Activated naive CD4-positive, alpha-beta T cell treated with anti-CD3 and anti-CD28 coated beads for 36 hours (primary cell): ENCODE measurements around the gene PRKCB. TPM values are rescaled to one million over a fixed set of nuclear protein-coding genes. Genes with fewer than 3 reads are reported as not detected.
A peak's percentile ranks its signal among the peaks of the same experiment; 100 is the strongest.

Source experiments
- CTCF ChIA-PET: fragments of 350-600 bp; sonication (Branson Sonifier 250); formaldehyde crosslinking; loops from one replicate; lab custom pipeline; 2021; ENCODE audit warnings: antibody characterized with exemption; lab: Charles Lee
- DNase-seq: peaks from one replicate; pipeline ENCODE4 v3.0.0-alpha.2; 2020
- H3K27ac Mint-ChIP-seq: one replicate; pipeline ENCODE4 v1.8.0; 2021; ENCODE audit warnings: mild to moderate bottlenecking, mixed read lengths
- H3K27me3 Mint-ChIP-seq: one replicate; pipeline ENCODE4 v1.8.0; 2021; ENCODE audit warnings: low read depth, mixed read lengths
- H3K36me3 Mint-ChIP-seq: one replicate; pipeline ENCODE4 v1.8.0; 2021; ENCODE audit warnings: low read depth, mixed read lengths
- H3K4me1 Mint-ChIP-seq: one replicate; pipeline ENCODE4 v1.8.0; 2021; ENCODE audit warnings: low read depth, mixed read lengths
- H3K4me3 Mint-ChIP-seq: one replicate; pipeline ENCODE4 v1.8.0; 2021; ENCODE audit warnings: mild to moderate bottlenecking, moderate library complexity, mixed read lengths
- H3K9me3 Mint-ChIP-seq: one replicate; pipeline ENCODE4 v1.8.0; 2021; ENCODE audit warnings: mixed read lengths
- intact Hi-C: fragments of 100-400 bp; cut with micrococcal nuclease; formaldehyde crosslinking; loops from one replicate; pipeline ENCODE4 v1.15.1; 2023
- total RNA-seq, 2 experiments: library from RNA; stranded (reverse); gene quantifications; one replicate each; pipeline ENCODE4 v1.2.3, GENCODE V29; 2021

Gene PRKCB
- total RNA-seq, 2 experiments from 2014 or later: 37.1 to 38.9 TPM

DNA sequence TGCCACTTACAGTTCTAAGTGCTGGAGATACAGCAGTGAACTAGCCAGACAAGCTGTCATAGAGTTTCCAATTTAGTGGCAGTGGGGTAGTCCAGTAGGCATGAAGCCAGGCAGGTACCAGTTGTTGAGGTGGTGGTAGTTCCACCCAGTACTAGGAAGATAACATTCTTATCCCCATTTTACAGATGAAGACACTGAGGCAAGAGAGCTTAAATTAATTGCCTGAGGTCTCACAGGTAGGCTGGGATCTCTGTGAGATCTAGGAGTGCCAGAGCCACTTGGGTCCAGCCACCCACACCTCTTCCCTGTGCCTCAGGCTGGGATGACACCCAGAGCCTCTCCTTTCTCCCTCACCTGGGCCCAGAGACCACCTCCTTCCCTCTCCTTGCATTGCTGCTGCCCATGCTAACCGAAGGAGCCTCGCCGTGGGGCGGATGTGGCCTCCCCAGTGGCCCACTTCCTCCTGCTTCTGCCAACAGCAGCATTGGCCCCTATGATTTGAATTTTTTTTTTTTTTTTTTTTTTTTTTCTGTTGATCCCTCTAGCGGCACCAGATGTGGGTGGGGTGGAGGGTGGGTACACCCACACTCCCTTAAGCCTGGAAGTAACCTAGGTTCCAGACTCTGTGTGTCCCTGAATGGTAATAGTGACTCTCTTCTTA lies 114.0 kb downstream of the PRKCB start:
- peaks cover 87% of the 10 kb centered on the region for H3K4me1 Mint-ChIP-seq
- peak overlapping the region; percentile 65 for H3K27ac Mint-ChIP-seq
- CTCF ChIA-PET: interaction anchor here (0.6 to 1.3 kb wide), 3 partner anchors 10 to 141 kb away, joined by 4 to 6 read pairs (median 4); no protein-coding TSS in a partner anchor
- H3K27me3 Mint-ChIP-seq: no peaks in the 10 kb centered on the region
- intact Hi-C loops: loop anchor here (2.0 to 5.0 kb wide), 6 partner anchors 13 to 1068 kb away; partner anchors contain the start of genes ARHGAP17 and PRKCB
- H3K4me3 Mint-ChIP-seq: peak overlapping the region; percentile 23
- H3K36me3 Mint-ChIP-seq: no peaks in the 10 kb centered on the region
- DNase-seq: peak; percentile 76
- H3K9me3 Mint-ChIP-seq: no peaks in the 10 kb centered on the region

DNA sequence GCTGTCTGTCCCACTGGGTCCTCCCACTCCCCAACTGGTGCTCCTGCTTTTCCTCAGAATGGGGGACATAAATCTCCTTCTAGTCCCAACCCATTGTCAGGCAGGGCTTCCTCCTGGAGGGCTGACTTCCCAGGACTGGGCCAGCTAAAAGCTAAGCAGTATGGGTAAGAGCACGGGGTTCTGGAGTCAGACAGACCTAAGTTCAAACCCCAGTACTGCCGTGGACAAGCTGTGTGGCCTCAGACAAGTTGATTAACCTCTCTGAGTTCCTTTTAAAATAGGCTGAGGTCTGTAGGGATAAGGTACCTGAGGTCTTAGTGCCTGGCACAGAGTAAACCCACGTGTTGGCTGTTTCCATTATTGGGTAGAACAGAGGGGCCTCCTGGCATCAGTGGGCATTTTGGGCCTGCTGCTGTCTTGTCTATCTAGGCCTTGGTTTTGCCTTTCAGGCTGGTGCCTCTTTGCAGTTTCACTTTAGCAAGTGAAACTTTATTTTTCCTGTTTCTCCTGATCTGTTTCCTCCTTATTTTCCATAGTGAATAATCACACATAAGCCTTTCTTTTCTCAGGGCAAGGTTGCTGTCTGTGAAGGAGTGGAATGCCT lies 114.6 kb downstream of the PRKCB start:
- DNase-seq: no peak
- no peaks in the 10 kb centered on the region for H3K9me3 Mint-ChIP-seq
- intact Hi-C loops: loop anchor here (2.0 to 5.0 kb wide), 2 partner anchors 62 to 74 kb away; no protein-coding TSS in a partner anchor
- H3K4me3 Mint-ChIP-seq: no peak overlapping the region
- peaks cover 85% of the 10 kb centered on the region for H3K4me1 Mint-ChIP-seq
- H3K27me3 Mint-ChIP-seq: no peaks in the 10 kb centered on the region
- CTCF ChIA-PET: interaction anchor here (0.6 kb wide), 1 partner anchor 142 kb away, joined by 4 read pairs; no protein-coding TSS in a partner anchor
- H3K27ac Mint-ChIP-seq: peak overlapping the region; percentile 65
- no peaks in the 10 kb centered on the region for H3K36me3 Mint-ChIP-seq

DNA sequence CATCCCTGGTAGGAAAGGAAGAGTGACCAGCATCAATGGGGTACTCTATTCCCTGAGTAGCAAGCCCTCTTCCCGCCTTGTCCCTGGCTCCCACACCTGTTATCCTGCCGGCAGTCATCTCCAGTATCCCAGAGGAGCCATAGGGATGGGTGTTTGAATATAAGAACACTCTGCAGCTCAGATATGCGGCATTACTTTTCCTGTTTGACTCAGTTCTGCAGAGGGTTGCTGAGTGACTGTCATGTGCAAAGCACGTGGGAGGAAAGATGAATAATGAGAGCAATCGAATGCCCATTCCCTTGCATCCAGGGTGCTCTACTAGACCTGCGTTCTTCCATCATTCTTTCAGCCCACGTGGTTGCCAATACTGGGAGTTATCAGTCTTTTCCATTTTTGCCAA lies 115.1 kb downstream of the PRKCB start:
- Mint-ChIP-seq H3K4me1 (peaks cover 83% of the 10 kb centered on the region), H3K4me3 (no peak overlapping the region), H3K27me3 (no peaks in the 10 kb centered on the region), H3K9me3 (no peaks in the 10 kb centered on the region), H3K27ac (peak overlapping the region; percentile 65), H3K36me3 (no peaks in the 10 kb centered on the region)
- peak; percentile 65 for DNase-seq
- CTCF ChIA-PET: no interaction called here
- intact Hi-C loops: loop anchor here (1.0 to 5.0 kb wide), 3 partner anchors 8 to 74 kb away; no protein-coding TSS in a partner anchor

DNA sequence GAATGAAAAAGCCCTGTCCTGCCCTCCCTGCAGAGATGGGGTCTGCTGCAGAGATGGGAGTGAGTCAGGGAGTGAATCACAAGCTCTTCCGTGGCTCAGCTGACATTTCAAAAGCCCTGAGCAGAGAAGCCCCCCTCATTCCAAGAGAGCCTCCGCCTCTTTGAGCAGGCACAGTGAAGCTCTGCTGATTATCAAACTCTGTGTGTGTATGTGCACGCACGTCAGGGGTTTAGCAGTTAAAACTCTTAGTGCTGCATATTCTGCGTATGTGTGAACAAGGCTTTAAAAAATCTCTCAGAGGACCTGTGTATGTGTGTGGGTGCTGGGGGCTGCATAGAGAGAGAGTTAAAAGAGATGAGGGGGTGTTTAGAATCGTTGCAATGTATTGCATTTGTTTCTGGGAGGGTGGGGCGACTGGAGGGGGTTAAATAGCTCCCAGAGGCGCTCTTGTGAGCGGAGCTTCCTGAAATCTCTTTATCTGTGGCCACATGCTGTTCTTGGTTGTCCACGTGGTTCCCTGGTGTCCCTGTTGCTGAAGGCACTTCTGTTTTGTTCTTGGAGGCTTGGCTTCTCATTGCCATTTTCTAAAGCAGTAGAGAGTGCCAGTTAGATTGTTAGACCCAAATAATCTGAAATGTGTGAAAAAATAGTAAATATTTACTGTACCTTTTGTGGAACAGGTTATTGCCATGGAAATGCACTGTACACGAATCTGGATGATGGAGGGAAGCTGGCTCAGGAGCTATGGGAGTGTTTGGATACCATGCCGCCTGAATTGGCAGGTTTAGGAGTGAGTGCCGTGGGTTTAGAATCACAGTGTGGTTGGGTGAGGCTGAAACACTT lies 116.6 kb downstream of the PRKCB start:
- CTCF ChIA-PET: interaction anchor here (0.6 to 2.2 kb wide), 3 partner anchors 58 to 109 kb away, joined by 4 to 11 read pairs (median 6); no protein-coding TSS in a partner anchor
- Mint-ChIP-seq H3K4me3 (peak overlapping the region; percentile 13), H3K27ac (peak overlapping the region; percentile 3), H3K27me3 (no peaks in the 10 kb centered on the region), H3K36me3 (no peaks in the 10 kb centered on the region), H3K4me1 (peaks cover 78% of the 10 kb centered on the region), H3K9me3 (no peaks in the 10 kb centered on the region)
- intact Hi-C loops: loop anchor here (1.0 to 5.0 kb wide), 2 partner anchors 60 to 110 kb away; no protein-coding TSS in a partner anchor
- peak; percentile 60 for DNase-seq

DNA sequence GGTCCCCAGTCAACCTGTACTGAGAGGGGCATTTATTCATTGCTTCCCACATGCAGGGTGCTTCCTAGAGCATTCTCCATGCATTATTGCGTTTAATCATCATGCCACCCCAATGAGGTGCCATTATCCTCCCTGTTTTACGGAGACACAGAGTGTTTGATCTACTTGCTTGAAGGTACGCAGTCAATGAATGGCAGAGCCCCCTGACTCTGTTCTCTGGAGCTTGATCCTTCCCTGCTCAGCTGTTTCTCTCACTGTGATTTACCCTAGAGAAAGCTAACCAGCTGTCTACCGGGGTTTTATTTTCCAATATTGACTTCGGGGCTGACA lies 117.2 kb downstream of the PRKCB start:
- Mint-ChIP-seq H3K9me3 (no peaks in the 10 kb centered on the region), H3K27ac (no peak overlapping the region), H3K27me3 (no peaks in the 10 kb centered on the region), H3K4me1 (peaks cover 77% of the 10 kb centered on the region), H3K4me3 (no peak overlapping the region), H3K36me3 (no peaks in the 10 kb centered on the region)
- CTCF ChIA-PET: interaction anchor here (1.2 to 2.2 kb wide), 2 partner anchors 57 to 110 kb away, joined by 4 to 11 read pairs; no protein-coding TSS in a partner anchor
- DNase-seq: no peak
- intact Hi-C loops: loop anchor here (1.0 to 5.0 kb wide), 2 partner anchors 59 to 111 kb away; no protein-coding TSS in a partner anchor

DNA sequence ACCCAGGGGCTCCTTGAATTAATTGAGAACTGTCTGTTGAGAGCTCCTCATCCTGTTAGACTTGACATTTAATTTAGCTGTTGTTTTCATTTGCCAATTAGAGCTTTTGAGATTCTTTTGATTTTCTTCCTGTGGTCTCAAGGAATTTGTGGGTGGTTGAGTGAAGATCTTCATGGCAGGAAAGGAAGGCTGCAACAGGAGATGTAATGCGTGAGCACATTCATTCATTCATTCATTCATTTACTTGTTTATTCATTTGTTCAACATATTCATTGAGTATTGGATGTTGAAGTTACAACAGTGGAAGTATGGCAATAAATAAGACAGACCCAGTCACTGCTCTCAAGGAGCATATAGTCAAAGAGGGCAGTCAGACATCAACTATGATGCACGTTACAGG lies 117.7 kb downstream of the PRKCB start:
- H3K4me3 Mint-ChIP-seq: no peak overlapping the region
- no peak overlapping the region for H3K27ac Mint-ChIP-seq
- no peaks in the 10 kb centered on the region for H3K27me3 Mint-ChIP-seq
- H3K9me3 Mint-ChIP-seq: no peaks in the 10 kb centered on the region
- H3K36me3 Mint-ChIP-seq: no peaks in the 10 kb centered on the region
- DNase-seq: no peak
- H3K4me1 Mint-ChIP-seq: peaks cover 73% of the 10 kb centered on the region
- intact Hi-C loops: loop anchor here (5.0 kb wide), 1 partner anchor 59 kb away; no protein-coding TSS in a partner anchor
- CTCF ChIA-PET: interaction anchor here (1.2 to 2.2 kb wide), 2 partner anchors 57 to 111 kb away, joined by 4 to 11 read pairs; no protein-coding TSS in a partner anchor

DNA sequence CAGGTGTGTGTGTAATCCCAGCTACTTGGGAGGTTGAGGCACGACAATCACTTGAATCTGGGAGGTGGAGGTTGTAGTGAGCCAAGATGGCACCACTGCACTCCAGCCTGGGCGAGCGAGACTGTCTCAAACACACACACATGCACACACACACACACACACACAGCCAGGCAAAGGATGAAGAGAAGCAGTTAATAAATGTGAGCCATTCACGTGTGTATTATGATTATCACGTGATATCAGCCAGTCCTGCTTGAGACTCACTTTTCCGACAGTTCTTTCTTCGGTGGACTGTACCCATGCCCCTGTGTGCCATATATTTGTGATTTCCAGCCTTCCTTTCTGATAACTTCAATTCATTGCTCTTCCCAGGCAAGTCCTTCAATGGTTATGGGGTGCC lies 119.3 kb downstream of the PRKCB start:
- no peak overlapping the region for H3K4me3 Mint-ChIP-seq
- intact Hi-C loops: loop anchor here (5.0 kb wide), 1 partner anchor 33 kb away; no protein-coding TSS in a partner anchor
- H3K4me1 Mint-ChIP-seq: peaks cover 78% of the 10 kb centered on the region
- H3K27ac Mint-ChIP-seq: no peak overlapping the region
- CTCF ChIA-PET: interaction anchor here (1.0 to 1.4 kb wide), 2 partner anchors 11 to 60 kb away, joined by 3 read pairs; no protein-coding TSS in a partner anchor
- no peaks in the 10 kb centered on the region for H3K9me3 Mint-ChIP-seq
- no peaks in the 10 kb centered on the region for H3K36me3 Mint-ChIP-seq
- no peaks in the 10 kb centered on the region for H3K27me3 Mint-ChIP-seq
- no peak for DNase-seq

DNA sequence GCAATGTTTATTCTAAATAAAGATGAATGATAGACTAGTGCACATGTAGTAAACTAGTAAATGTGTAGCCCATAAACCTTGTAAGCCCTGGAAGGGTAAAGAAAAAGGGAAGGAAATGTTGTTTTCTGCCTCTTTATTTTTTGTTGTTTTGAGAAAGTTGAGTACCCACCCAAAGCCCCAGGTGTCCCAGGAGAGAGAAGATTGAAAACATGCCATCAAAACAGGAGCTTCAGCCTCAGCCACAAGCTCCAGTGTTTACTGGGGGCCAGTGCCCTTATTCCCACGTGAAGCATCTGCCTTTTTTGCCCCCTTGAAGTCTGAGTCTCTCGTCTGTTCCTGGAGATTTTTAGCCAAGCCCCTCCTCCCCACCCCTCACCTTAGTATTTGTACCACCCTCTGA lies 121.5 kb downstream of the PRKCB start:
- no peak for DNase-seq
- intact Hi-C loops: loop anchor here (5.0 kb wide), 1 partner anchor 35 kb away; no protein-coding TSS in a partner anchor
- CTCF ChIA-PET: interaction anchor here (0.6 kb wide), 1 partner anchor 146 kb away, joined by 3 read pairs; no protein-coding TSS in a partner anchor
- H3K27ac Mint-ChIP-seq: no peak overlapping the region
- H3K36me3 Mint-ChIP-seq: no peaks in the 10 kb centered on the region
- H3K27me3 Mint-ChIP-seq: no peaks in the 10 kb centered on the region
- H3K4me1 Mint-ChIP-seq: peaks cover 78% of the 10 kb centered on the region
- H3K9me3 Mint-ChIP-seq: no peaks in the 10 kb centered on the region
- H3K4me3 Mint-ChIP-seq: no peak overlapping the region

GRCh38 chr16:23959072-23959751 lies 123.4 kb downstream of the PRKCB start:
- CTCF ChIA-PET: interaction anchor here (0.8 to 2.5 kb wide), 6 partner anchors 10 to 100 kb away, joined by 3 to 8 read pairs (median 4); no protein-coding TSS in a partner anchor
- H3K36me3 Mint-ChIP-seq: peaks cover 2% of the 10 kb centered on the region
- intact Hi-C loops: loop anchor here (1.0 to 5.0 kb wide), 2 partner anchors 8 to 37 kb away; no protein-coding TSS in a partner anchor
- no peaks in the 10 kb centered on the region for H3K27me3 Mint-ChIP-seq
- H3K9me3 Mint-ChIP-seq: no peaks in the 10 kb centered on the region
- DNase-seq: peak; percentile 32
- H3K27ac Mint-ChIP-seq: peak overlapping the region; percentile 81
- peak overlapping the region; percentile 66 for H3K4me3 Mint-ChIP-seq
- H3K4me1 Mint-ChIP-seq: peaks cover 73% of the 10 kb centered on the region

DNA sequence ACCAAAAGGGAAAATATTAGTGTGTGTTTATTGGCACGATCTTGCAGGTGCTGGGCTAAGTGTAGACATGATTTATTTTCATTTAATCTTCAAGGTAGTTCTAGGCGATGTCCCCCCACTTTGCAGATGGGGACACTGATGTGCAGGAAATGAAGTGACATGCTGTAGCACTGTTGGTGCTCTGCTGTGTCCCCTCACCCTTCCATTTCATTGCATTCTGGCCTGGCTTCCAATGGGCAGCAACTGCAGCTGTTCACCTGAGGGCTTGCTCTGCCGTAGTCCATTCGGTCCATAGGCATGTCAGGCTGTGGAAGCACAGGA lies 123.9 kb downstream of the PRKCB start:
- DNase-seq: no peak
- intact Hi-C loops: loop anchor here (1.0 to 5.0 kb wide), 3 partner anchors 8 to 157 kb away; no protein-coding TSS in a partner anchor

More for the DNA sequence above, 123.9 kb downstream of the PRKCB start:
- Mint-ChIP-seq H3K27me3 (no peaks in the 10 kb centered on the region), H3K9me3 (no peaks in the 10 kb centered on the region), H3K4me1 (peaks cover 69% of the 10 kb centered on the region), H3K4me3 (peak overlapping the region; percentile 66), H3K36me3 (peaks cover 2% of the 10 kb centered on the region), H3K27ac (peak overlapping the region; percentile 81)
- CTCF ChIA-PET: interaction anchor here (1.3 to 2.5 kb wide), 5 partner anchors 10 to 56 kb away, joined by 3 to 8 read pairs (median 4); no protein-coding TSS in a partner anchor
